ENCODE data around the gene SIGLEC10.

Gene SIGLEC10

GRCh38 chr19:51365211-51365964 is 52.1 kb downstream of the SIGLEC10 start:
- no peak for DNase-seq

GRCh38 chr19:51364200-51365106 is 53.0 kb downstream of the SIGLEC10 start:
- DNase-seq, result no peak

- no peak for DNase-seq
Observed at GRCh38 chr19:51361239-51361638, 56.2 kb downstream of the SIGLEC10 start.
